ENCODE results near the gene TMEM190. TPM values are rescaled to one million over a fixed set of nuclear protein-coding genes. Genes with fewer than 3 reads are reported as not detected.

TMEM190 gene
- total and polyA plus RNA-seq, 9 of the 15 experiments (the other 6 are each of a cell fraction or from before 2014, with no cell fraction given) = not detected

GRCh38 chr19:55362990-55363716 lies 13.5 kb upstream of the TMEM190 start, which contains the start of gene GARIN5B:
TSS of gene GARIN5B (minus strand) at chr19:55363260. CDS start at chr19:55363066, 194 bp downstream.
- peak within 1 kb of the TSS in 1 of 2 experiments; percentile 74; a peak in 1 of 4 replicates for H3K9ac ChIP-seq (ENCODE audit: insufficient read depth in 1 of 2, low read depth in 2 of 2, low read length in 2 of 2)
- peaks cover 0 to 53% of the 10 kb centered on the region in 2 experiments; a peak in 2 of 5 replicates for H3K4me1 ChIP-seq (replicated peaks in 1 of 2; ENCODE audit: control insufficient read depth in 2 of 2, insufficient read depth in 2 of 2, low read length in 2 of 2)
- H4K20me1 ChIP-seq (replicated peaks; ENCODE audit: control insufficient read depth, insufficient read depth, low read length) = no peaks in the 10 kb centered on the region
- no peak within 1 kb of the TSS for H3K4me2 ChIP-seq (ENCODE audit: insufficient read depth, low read length)
- ChIA-PET CTCF (ENCODE audit: low intra/inter-chr PET ratio) (no interaction called here), POLR2A (no interaction called here)
- ATAC-seq (no peak; the same call in 2 of the 3 replicates), FAIRE-seq (no peak), DNase-seq (ENCODE audit: extremely low read depth in 1 of 4, low spot score in 3 of 4) (no peak)
- no peaks in the 10 kb centered on the region for H3K27me3 ChIP-seq (ENCODE audit: control insufficient read depth in 2 of 2, insufficient read depth in 2 of 2, low read length in 2 of 2)
- no TSS peak for BruUV-seq (replicated peaks)
- H3K79me2 ChIP-seq (ENCODE audit: control insufficient read depth, insufficient read depth, low read length) = no peaks in the 10 kb centered on the region
- intact Hi-C loops (cut with micrococcal nuclease) (no loop called here), in situ Hi-C loops (cut with MboI) (no loop called here)
- TF ChIP-seq HIVEP1 (CRISPR knock-in tag; IDR thresholded peaks at IDR 0.05) = no peak
- no peak for TF ChIP-seq RFX1 (IDR thresholded peaks at IDR 0.05)
- no peak for TF ChIP-seq NFIX (CRISPR knock-in tag; IDR thresholded peaks at IDR 0.05; ENCODE audit: low read depth)
- no peak for TF ChIP-seq MAFG (tag; conservative IDR thresholded peaks at IDR 0.05)
- TF ChIP-seq CREM (IDR thresholded peaks at IDR 0.05; ENCODE audit: low read depth) = no peak
- TF ChIP-seq KDM5B (IDR thresholded peaks at IDR 0.05; ENCODE audit: insufficient replicate concordance, low read depth, low read length) = no peak
- no peak for TF ChIP-seq DNMT1 (IDR thresholded peaks at IDR 0.05)
- TF ChIP-seq DEAF1 (CRISPR knock-in tag; IDR thresholded peaks at IDR 0.05) = no peak
- TF ChIP-seq ARID4B (CRISPR knock-in tag; IDR thresholded peaks at IDR 0.05) = no peak
- H3K9me3 ChIP-seq (replicated peaks; ENCODE audit: control insufficient read depth, insufficient read depth, low read depth, low read length) = no peaks in the 10 kb centered on the region
- H2AFZ ChIP-seq (ENCODE audit: low read depth, low read length) = no peak within 1 kb of the TSS
- H3K4me3 ChIP-seq = no peak within 1 kb of the TSS
- no peaks in the 10 kb centered on the region for H3K9me1 ChIP-seq (ENCODE audit: control insufficient read depth, insufficient read depth, low read length)
- 60% methylated on average over 24 of the region's 27 CpGs for WGBS (ENCODE audit: insufficient coverage, low coverage, missing lambda C conversion rate)
- no peak within 1 kb of the TSS for H3K27ac ChIP-seq (ENCODE audit: extremely low read depth, low read depth, low read length)
- no peaks in the 10 kb centered on the region for H3K36me3 ChIP-seq (ENCODE audit: control insufficient read depth, insufficient read depth, low read length)

Measured in K562 (cell line).